GM18868 (cell line): ENCODE data around the gene ESR2.

Experiments
- ATAC-seq: cut with Tn5 transposase; IDR thresholded peaks from one replicate; pipeline ENCODE4 v1.9.1; 2021; ENCODE audit warnings: mild to moderate bottlenecking, moderate library complexity; ENCODE audit not compliant: unreplicated experiment

The ESR2 gene

DNA sequence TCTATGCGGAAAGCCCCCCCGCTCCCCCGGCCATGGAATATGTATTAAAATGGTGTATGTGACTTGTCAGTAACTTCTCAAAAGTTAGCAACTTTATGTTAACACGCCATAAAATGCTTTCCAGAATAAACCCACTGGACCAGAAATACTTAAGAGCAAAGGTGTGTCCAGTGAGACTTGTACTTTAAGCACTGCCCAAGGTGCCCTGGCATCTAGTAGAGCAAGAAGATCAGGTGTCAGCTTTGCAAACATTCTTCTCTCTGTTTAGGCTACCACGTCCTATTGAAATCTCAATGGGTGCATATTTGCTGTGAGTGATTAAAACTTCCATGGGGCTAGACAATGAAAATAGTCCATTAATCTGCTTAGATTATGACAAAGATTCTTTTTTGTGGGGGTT, 201.2 kb downstream of the ESR2 start:
- ATAC-seq, result no peak

DNA sequence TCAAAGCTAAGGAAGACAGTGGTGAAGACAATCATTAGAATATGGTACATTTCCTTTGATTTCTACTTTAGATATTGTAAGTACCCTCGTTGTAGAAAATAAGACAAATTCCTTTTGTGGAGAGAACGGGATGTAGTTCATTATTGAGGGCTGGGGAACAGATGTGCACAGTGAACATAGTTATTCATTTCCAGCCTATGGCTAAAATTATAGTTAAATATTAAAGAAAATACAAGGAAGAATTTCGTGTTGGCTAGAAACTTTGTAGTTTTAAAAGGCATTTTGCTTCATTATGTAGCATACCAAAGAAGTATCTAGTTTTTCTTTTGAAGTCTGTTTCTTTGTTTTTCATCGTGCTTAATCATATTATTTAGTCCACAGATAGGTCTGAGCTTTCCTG, 201.8 kb downstream of the ESR2 start:
- ATAC-seq, result no peak

DNA sequence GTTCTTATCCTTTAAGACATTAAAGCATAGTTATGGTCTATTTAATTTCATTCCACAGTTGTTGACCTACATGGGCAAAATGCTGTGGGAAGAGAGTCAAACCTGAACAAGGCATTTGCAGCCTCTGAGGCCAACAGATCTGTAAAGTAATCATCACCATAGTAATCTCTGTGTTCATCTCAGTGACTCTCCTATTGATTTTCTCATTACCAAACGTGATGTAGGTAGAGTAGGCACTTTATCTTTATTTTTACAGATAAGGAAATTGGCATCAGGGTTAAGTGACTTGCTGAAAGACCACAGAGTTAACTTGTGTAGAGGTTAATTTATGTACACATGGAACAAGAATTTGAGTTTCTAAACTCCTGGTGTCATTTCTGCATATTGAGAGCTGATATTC, 203.0 kb downstream of the ESR2 start:
- ATAC-seq, result no peak

DNA sequence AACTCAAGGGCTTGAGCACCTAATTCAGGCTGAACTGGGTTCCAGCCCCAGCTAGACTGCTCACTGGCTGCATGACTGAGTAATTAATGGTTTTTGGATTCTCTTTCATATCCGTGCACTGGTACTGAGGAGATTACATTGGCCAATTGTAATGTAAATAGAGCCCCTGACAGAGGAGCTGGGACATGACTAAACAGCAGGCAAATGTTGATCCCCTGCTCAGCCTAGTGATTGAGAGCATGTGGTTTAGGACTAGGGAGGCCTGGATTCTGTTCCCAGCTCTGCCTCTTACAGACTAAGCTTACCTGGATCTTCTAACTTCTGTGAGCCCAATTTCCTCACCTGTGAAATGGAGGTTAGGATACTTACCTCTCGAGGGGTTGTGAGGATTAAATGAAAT, 204.3 kb downstream of the ESR2 start:
- no peak for ATAC-seq

DNA sequence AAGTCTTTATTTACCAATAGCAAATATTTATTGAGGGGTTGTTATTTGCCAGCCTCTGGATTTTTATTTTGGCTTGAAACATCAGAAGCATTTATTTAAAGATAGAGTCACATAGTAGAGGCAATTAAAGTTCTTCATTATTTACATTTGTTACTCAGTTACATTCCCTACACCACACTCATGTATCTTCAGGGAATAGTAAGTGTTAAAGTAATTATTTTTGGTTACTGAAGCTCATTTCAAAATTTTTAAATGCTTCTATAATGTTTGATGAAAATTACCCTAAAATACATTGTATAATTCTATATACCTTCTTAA, 205.6 kb downstream of the ESR2 start:
- ATAC-seq, result no peak

DNA sequence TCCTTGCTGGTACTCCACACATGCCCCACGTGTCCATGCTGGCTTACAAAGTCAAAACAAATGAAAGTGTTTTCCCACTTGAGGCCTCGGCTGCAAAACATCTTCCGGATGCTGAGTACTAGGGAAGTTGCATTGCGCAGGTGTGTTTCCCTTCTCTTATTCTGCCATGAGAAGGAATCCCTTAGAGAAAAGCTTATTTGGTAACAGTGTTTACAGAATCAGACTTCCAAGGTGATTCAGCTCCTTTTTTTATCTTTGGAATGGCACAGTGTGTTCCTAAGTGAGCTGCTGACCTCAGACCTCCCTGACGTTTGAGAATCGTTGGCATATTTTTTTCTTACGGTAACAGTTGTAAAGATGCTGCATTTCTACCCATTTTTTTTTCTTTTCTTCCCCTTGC, 211.3 kb downstream of the ESR2 start:
- ATAC-seq, result no peak

DNA sequence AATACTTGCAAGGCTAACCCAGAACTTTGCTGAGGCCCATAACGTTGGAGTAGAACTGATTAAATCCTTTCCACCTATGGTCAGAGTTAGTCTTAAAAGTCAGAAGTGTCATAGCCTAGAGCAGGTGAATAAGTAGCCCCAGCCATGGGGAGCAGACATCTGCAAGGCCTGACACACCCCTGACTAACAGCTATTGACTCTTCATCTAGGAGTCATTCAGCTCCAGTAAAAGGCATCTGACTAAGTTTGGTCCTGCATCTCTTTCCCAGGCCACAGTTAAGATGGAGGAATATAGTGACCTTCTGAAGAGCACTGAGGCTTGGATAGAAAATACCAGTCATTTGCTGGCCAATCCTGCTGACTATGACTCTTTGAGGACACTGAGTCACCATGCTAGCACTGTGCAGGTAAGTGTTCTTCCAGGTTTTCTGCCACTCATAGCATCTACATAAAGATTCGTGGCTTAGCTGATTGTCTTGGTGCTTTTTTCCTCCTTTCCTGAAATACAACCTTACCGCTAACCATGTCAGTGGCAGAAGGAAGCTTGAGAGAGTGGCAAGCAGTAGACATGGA, 212.9 kb downstream of the ESR2 start:
- ATAC-seq, result no peak

DNA sequence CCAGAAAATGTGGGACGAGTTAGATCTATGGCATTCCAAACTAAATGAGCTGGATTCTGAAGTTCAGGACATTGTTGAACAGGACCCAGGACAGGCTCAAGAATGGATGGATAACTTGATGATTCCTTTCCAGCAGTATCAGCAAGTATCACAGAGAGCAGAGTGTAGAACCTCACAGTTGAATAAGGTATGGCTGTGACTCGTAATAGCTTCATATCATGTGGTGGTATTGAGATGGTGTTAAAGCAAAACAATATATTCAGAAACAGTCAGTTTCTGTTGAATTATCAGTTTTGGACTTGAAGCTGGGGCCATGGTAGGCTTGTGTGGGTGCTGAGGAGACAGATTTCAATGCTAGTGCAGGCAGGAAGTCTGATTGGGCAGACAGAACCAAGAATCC, 213.7 kb downstream of the ESR2 start:
- no peak for ATAC-seq

DNA sequence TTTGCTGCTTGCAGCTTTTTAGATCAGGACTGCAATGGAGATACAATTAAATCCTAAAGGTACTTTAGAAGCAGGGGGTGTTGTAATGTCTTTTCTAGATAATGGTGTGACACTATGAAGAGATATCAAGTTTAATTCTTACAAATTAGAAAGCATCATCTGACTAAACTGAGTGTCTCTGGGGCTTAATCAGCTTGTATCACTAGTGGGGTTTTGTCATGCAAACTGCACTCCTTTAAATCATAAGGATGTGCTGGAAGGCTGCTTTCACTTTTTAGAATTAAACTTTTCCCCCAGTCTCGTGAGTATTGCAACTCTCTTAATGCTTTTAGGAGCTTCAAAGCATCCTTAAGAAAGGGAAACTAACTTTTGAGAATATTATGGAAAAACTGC, 218.6 kb downstream of the ESR2 start:
- no peak for ATAC-seq

DNA sequence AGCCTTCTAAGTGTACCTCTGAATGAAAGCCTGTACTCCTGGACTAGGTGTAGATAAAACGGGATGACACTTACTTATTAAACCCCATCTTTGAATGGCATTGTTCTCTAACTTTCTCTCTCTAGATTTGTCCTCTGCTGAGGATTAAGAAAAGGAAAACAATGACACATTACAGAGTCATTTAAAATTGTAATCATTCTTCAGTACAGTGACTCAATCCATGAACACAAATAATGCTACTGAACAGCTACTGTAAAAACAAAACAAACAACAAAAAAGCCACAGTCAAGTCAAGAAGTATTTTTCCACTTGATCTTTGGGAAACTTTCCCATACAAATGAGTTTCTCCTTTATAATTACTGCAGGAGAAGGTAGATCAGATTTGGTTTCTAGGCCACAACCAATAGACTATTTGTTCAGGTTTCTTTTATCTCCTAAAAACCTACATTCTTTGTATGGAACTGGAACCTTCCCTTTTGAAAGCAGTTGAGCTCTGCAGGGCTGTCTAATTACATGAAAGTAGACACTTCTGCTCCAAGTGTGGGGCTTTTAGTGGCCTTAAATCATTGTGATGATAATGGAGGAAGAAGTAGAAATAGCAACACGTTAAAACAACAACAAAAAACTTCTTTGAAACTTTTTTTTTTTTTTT, 219.1 kb downstream of the ESR2 start:
- no peak for ATAC-seq

DNA sequence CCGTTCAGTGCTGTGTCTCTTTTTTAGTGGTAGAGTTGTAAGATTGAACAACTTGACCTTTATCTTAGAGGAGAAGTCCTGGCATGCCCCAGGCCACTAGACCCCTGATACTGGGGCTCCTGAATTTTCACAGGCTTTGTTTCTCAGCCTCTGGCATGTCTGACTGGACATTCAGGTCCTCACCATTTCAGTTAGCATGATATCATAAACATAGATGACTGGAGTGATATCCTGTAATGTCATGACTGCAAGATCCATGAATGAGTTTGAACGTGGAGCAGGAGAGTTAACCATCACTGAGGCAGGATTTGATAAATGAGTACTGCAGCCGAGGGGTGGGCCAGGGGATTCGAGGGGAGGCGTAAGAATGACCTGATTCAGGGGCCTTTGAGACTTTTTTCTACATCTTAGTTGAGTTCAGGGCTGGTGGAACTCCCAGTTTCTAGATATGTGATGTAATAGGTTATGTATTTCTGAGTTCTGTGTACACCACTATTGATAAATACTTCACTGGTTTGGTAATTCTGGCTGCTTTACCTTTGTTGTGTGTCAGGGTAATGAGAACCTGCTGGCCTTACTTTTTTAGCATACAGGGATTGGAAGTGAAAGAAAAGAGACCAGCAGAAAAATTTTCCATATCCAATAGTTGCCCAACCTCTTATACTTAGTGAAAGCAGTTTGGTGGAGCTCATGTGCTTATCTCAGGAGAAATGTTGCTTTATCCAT, 224.4 kb downstream of the ESR2 start:
- no peak for ATAC-seq

DNA sequence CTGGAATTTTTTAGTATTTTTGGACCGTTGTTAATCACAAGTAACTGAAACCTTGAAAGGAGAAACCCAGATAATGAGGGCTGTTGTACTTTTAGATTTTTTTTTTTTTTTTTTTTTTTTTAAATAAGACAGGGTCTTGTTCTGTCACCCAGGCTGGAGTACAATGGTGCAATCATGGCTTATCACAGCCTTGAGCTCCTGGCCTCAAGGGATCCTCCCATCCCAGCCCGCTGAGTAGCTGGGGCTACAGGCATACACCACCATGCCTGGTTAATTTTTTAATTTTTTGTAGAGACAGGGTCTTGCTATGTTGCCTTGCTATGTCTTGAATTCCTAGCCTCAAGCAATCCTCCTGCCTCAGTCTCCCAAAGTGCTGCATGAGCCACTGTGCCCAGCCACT, 229.7 kb downstream of the ESR2 start:
- ATAC-seq, result no peak

DNA sequence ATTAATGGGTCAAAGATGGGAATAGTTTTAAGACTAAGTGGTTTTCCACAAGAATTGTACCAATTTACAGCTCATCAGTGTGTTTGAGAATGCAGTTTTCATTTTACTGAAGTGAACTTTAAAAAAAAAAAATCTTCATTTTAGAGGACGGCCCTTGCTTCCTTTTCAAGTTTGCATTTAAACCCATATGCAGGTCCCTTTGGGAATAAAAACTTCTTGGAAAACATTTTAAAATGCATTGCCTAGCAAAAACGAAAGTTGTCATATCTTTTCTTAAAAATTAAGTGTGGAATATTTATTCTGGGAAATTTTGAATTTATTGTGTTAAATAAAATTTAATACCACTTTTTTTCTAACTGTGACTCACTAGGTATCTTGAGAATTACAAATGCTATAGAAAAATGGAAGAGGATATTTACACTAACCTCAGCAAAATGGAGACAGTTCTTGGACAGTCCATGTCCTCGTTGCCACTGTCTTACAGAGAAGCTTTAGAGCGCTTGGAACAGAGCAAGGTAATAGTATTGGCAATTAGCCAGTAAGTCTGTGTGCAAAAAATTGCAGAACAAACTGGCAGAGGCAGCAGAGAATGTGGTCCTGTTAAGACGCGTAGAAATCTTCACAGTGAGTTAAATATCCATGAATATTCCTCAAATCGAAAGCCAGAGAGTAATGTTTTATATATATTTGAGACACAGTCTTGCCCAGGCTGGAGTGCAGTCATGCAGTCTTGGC, 231.6 kb downstream of the ESR2 start:
- no peak for ATAC-seq

DNA sequence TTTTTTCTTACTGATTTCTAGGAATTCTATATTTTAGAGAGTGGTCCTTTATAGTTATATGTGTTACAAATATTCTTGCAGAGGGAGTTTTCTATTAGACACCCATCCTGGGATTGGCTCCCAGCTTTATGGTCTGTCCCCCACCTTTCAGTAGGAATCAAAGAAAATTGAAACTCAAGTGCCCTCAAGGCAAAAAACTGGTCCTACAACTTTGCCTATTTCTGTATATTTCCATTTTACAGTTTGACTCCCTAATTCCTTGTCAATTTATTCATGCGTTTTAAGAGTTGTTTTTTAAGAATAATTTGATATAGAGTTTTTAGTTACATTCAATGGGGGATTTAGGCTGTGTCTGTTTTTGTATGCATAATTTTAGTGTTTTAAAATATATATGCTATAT, 232.5 kb downstream of the ESR2 start:
- no peak for ATAC-seq

DNA sequence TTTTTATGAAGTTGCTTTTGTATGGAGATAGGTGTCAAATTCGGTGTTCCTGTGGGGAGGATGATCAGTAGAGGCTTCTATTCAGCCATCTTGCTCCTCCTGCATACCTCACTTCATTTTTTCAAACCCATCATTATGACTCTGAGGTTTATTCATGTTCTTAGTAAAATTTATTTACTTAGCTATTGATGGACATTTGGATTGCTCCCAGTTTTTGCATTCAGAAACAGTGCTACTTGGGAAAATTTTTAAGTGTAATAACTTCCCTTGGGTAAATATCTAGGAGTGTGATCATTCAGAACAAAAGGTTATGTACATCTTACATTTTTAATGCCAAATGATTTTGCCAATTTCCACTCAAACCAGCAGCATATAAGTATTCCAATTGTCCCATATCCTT, 233.1 kb downstream of the ESR2 start:
- ATAC-seq, result no peak

DNA sequence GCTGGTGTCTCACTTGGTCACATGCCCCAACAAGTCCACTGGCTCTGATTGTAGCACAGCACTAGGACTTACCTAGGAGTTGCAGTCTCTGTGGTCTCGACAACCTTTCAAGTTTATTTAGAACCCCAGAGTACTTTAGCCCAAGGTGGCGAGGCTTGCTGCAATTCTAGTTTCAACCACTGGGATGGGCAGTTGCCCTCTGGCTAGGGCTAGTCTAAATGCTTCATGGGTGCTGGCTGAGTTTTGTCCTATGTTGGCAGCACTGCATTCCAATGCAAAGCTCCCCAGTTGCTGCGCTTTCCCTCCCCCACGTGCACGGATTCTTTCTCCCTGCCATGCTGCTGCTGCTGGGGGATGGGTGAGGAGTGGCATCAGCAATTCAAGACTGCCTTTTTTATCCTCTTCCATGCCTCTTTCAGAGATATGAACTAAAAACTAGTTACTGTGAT, 233.5 kb downstream of the ESR2 start:
- ATAC-seq, result no peak

DNA sequence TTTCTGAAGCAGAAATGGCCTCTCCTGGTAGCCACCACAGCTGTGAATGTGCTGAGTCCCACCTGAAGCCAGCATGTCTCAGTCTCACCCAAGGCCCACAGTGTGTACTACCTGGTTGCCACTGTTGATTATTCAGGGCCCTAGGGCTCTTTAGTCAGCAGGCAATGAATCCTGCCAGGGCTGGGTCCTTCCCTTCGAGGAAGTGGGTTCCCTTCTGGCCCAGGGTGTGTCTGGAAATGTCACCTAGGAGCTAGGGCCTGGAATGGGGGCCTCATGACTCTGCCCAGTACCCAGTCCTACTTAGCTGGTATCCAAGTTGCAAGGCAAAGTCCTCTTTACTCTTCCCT, 234.0 kb downstream of the ESR2 start:
- ATAC-seq, result no peak

DNA sequence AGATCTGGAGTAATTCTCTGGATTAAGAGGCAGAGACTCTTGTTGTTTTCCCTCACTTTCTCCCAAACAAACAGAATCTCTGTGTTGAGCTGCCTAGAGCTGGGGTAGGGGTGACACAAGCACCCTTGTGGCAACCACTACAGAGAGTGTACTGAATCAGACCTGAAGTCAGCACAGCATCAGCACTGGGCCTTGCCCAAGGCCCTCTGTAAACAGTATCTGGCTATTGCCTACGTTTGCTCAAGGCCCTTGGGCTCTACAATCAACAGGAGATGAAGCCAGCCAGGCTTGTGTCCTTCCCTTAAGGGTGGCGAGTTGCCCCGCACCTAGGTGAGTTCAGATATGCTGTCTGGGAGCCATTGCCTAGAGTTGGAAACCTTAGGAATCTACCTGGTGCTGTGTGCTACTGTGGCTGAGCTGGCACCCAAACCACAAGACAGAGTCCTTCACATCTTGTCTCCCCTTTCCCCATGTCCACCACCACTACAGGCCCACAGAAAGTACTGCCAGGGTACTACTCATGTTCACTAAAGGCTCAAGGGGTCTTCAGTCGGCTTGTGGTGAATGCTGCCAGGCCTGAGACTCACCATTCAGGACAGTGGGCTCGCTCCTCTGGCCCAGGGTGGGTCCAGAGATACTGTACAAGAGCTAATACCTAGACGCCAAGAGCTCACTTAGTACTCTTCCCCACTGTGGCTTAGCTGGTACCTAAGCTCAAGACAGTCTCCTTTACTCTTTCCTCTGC, 234.5 kb downstream of the ESR2 start:
- no peak for ATAC-seq

DNA sequence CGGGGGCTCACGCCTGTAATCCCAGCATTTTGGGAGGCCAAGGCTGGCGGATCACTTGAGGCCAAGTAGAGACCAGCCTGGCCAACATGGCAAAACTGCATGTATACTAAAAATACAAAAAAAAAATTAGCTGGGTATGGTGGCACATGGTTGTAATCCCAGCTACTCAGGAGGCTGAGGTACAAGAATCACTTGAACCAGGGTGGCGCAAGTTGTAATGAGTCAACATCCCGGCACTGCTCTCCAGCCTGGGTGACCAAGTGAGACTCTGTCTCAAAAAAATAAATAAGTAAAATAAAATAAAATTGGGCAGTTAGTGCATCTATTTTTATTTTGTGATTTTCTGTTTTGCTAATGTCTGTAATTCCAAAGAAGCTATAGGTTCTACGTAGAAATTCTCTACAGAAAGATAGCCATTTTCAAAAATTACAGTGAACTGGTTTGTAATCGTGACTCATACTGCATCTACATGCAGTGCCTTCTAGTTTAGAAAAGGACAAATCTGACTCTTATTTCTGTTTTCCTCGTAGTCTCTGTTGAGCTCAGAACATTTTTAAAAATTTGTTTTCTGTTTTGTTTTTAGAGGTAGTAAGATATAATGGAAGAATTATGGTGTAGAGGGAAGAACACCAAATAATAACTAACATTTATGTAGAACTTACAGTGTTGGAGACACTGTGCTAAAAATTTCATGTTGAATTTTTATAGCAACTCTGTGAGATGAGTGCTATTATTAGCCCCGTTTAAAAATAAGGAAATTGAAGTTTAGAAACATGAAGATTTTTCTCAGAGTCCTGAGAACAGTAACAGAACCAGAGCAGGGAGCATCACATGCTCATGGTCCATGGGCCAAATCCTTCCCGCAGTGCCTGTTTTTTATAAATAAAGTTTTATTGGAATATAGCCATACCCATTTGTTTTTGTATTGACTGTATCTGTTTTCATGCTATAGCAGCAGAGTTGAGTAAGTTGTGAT, 240.2 kb downstream of the ESR2 start:
- no peak for ATAC-seq
